GM19238 (cell line): Measurements from ENCODE around the gene MICAL1.
A peak's percentile ranks its signal among the peaks of the same experiment; 100 is the strongest.

Experiments used
- DNase-seq: peaks from one replicate; pipeline ENCODE4 v3.0.0; 2011; ENCODE audit warnings: low spot score; ENCODE audit not compliant: insufficient read length

The MICAL1 gene

GRCh38 chr6:109455437-109456110, at the start of gene MICAL1:
MICAL1 (minus strand) TSS chr6:109455772; CDS start chr6:109454196, 1,576 bp downstream.
- peak; percentile 75 for DNase-seq

- DNase-seq = no peak
These were observed 48.0 kb upstream of the MICAL1 start for GRCh38 chr6:109503327-109504224.

GRCh38 chr6:109498936-109499335, 43.4 kb upstream of the MICAL1 start:
- DNase-seq = no peak

GRCh38 chr6:109498052-109498451, 42.5 kb upstream of the MICAL1 start:
- DNase-seq = no peak

GRCh38 chr6:109496036-109496772, 40.6 kb upstream of the MICAL1 start:
- DNase-seq = no peak

- no peak for DNase-seq
These were observed 38.3 kb upstream of the MICAL1 start for GRCh38 chr6:109493865-109494264.

GRCh38 chr6:109491207-109491938, 35.8 kb upstream of the MICAL1 start:
- no peak for DNase-seq

GRCh38 chr6:109490713-109491112, 35.1 kb upstream of the MICAL1 start:
- DNase-seq = no peak

GRCh38 chr6:109488001-109488400, 32.4 kb upstream of the MICAL1 start:
- no peak for DNase-seq

- no peak for DNase-seq
These were observed 30.5 kb upstream of the MICAL1 start for GRCh38 chr6:109486068-109486467.

- DNase-seq = no peak
These were observed 29.8 kb upstream of the MICAL1 start for GRCh38 chr6:109485266-109485935.

GRCh38 chr6:109484122-109484521, 28.6 kb upstream of the MICAL1 start:
- no peak for DNase-seq

- DNase-seq = no peak
These were observed 28.1 kb upstream of the MICAL1 start for GRCh38 chr6:109483735-109484057.

- peak; percentile 89 for DNase-seq
These were observed 27.5 kb upstream of the MICAL1 start, which contains the start of gene ZBTB24 for GRCh38 chr6:109482905-109483734. ZBTB24 (minus strand) TSS chr6:109483219; CDS start chr6:109482026, 1,193 bp downstream.

GRCh38 chr6:109480993-109481480, 25.5 kb upstream of the MICAL1 start:
- DNase-seq = no peak

- no peak for DNase-seq
These were observed 23.5 kb upstream of the MICAL1 start for GRCh38 chr6:109478841-109479624.

GRCh38 chr6:109478222-109478805, 22.7 kb upstream of the MICAL1 start:
- no peak for DNase-seq

- DNase-seq = no peak
These were observed 22.2 kb upstream of the MICAL1 start for GRCh38 chr6:109477725-109478124.
